Activated CD4-positive, alpha-beta T cell treated with anti-CD3 and anti-CD28 coated beads for 24 hours (primary cell): ENCODE data around the gene RXRA.

Experiments used
- DNase-seq, 2 donors: peaks; one replicate each; pipeline ENCODE4 v3.0.0-alpha.2; 2020; ENCODE audit warnings: low read depth in 2 of 2

Gene RXRA

DNA sequence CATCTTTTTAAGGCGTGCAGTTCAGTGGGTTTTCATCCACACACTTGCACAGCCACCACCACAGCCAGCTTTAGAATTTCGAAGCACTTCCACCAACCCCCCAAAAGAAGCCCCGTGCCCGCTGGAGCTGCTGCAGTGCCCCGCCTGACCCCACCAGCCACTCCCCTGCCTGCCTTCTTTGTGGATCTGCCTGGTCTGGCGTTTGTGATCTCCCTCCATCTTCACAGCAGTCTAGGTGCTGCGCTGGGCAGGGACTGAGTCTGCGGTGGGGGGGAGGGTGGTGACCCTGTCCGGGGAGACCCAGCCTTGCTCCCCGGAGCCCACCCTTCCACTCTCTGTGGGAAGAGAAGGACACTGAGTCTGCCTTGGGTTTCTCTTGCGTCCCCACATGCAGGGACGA is 40.8 kb downstream of the RXRA start:
- no peak for DNase-seq

DNA sequence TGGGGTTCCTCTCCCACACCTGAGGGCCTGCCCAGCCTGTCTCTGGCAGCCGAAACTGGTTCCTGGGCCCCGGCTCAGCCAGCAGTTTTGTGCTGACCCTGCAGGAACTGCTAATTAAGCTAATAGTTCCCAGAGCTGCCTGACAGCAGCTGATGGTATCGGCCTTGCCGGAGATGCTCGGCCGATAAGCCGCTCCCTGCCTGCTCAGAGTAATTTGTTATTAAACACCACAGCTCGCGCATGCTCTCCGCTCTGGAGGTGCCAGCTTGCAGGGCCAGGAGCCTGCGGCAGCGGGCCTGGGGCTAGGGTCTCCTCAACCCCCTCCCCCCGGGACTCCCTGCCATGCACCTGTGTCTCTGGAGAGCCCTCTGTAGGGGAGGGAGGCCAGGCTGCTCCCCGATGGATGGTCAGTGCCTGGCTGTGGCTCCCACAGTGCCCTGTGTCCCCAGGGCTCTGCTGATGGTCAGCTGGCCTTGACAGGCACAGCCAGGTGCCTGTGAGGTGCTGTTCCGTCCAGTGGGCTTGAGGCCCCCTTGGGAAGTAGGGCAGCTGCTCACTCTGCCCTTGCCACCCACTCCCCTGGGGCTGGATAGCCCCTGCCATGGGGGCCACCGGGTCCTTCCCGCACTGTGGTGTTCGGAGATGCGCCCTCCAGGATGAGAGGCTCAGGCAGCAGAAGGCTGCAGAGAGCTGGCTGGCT is 41.7 kb downstream of the RXRA start:
- DNase-seq, result no peak

DNA sequence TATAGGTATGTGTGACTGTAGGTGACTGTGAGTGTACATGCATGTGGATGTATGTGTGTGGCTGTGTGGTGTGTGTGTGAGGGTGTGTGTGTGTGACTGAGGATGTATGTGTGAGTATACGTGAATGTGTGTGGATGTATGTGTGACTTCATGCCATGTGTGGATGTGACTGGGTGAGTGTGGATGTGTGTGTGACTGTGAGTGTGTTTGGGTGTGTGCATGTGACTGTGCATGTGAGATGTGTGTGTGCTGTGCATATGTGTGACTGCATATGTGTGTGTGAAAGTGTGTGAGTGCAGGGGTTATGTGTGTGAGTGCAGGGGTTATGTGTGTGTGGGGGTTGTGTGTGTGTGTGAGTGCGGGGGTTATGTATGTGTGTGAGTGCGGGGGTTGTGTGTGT is 42.3 kb downstream of the RXRA start:
- DNase-seq, result no peak

DNA sequence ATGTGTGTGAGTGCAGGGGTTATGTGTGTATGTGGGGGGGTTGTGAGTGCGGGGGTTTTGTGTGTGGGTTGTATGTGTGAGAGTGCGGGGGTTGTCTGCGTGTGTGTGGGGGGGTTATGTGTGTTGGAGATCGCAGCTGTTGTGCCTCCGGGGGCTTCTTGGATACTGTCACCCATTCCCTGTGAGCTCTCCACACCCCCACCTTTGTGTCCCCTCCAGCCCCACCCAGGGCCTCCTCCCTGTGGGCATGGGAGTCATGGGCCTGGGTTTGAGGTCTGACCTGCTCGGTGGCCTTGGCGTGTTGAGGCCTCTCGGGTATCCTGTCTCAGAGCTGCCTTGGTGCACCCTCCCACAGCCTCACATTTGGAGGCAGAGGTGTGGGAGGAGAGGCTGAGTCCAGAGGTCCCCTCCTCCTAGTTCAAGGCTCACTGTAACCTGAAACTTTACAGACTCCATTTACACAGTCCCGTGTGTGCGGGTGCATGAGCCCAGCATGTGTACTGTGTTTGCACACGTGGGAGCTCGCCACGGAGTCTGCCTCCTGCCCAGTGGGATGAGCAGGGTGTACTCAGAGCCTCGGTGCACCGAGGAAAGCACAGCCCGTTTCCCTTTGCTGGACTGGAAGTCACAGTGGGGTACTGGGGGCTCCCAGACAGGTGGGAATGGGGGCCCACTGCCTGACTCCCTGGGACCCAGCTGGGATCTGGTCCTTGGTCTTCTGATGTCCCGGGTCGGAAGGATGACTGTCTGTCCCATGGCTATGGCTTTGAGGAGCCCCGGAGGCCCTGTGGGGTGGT is 43.4 kb downstream of the RXRA start:
- no peak for DNase-seq

DNA sequence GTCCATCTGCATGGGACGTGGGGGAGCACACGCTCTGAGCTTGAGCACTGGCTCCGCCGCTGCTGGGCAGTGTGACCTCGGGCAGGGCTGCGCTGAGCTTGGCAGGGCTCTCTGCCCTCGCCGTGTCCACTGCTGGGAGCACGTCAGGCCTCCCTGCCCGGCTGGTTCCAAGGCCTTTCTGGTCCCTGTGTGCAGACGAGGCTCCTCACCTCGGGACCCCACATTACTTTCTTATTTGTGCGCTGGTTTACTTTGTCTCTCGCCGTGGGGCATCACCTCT is 43.9 kb downstream of the RXRA start:
- no peak for DNase-seq

DNA sequence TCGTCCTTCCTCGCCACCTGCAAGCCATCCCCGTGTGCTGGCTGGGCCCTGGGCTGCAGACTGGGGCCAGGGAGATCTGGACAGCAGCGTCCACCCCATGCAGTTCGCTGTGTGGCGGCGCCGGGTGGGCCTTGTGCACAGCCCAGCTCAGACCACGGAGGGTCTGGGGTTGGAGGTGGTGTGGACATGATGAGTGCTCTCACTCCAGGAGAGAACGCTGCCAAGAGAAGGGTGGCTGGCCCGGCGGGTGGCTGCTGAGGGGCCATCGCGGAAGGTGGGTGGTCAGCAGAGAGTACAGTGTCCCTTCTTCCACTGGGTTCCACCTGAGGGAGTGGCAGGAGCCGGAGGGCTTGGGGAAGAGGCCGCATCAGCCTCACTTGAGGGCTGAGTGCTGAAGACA is 44.4 kb downstream of the RXRA start:
- DNase-seq, result no peak

DNA sequence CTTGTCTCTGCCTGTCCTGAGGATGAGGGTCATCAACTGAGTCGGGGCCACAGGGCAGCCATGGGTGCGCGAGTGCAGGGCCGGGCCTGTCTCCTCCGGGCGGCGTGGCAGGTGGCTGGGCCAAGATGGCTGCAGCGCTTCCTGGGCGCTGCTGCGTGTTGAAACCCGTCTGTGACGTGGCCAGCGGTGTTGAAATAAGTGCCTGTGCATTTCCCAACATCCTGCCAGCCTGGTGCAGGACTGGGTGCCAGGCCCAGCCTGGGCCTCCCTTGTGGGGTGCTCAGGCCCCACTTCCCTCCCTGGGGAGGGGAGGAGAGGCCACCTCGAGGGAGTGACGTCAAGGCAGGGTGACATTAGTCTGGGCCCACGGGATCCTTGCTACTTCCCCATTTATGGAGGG is 45.5 kb downstream of the RXRA start:
- no peak for DNase-seq

DNA sequence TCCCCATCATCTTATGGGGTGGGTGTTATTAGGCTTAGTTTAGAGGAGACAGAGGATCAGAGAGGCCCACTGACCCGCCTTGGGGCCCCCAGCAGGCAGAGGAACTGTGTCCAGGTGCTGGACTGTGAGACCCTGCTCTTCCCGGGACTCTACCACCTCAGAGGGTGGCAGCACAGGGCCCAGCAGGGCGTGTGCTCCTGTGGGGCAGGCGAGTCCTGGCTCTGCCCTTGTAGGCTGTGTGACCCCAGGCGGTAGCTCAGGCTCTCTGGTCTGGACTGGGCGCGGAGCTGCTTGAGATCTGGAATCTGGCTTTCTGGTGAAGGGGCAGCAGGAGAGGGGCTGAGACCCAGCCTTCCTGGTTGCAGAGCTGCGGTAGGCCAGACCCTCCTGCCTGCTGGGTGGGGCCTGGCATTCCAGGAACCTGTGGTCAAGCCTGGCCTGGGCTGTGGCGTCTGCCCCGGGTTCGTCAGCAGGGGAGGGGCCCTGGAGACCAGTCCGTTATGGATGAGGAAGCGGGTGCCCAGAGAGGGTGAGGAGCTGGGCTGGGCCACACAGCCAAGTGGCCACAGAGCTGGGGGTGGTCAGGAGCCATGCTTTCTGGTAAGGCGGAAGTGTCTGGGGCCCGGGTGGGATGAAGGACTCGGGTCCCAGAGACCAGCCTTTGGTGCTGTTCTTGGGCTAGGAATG is 46.5 kb downstream of the RXRA start:
- no peak for DNase-seq

DNA sequence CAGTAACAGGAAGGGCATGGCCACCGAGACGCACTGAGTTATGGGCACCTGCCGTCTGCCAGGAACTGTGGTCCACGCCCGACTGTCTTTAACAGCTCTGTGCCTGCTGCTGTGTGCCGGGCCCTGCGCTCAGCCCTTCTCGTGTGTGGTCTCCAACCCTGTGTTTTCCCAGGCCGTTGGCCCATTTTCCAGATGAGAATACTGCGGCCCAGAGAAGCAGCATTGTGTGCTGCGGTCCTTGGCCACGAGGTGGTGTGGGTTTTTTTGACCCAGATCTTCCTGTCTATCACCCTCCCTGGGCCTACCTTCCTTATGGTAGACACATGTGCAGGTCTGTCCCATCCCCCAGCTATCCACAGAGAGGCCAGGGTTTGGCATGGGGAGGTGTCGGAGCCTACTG is 47.0 kb downstream of the RXRA start:
- DNase-seq, result no peak

DNA sequence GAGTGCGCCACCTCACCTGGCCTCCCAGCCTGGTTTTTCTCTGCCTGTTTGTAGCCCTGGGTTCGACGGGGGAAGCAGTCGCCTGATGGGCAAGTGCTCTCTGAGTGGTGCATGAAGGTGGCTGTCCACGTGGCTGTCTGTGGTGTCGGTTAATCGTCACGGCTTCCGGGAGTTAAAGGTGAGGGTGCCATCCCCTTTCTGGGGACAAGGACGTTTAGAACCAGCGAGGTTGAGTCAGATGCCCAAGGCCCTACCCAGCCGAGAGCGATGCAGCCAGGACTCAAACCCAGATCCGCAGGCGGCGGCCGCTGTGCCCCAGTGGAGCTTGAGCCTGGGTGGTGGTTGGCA is 47.7 kb downstream of the RXRA start:
- DNase-seq, result no peak

DNA sequence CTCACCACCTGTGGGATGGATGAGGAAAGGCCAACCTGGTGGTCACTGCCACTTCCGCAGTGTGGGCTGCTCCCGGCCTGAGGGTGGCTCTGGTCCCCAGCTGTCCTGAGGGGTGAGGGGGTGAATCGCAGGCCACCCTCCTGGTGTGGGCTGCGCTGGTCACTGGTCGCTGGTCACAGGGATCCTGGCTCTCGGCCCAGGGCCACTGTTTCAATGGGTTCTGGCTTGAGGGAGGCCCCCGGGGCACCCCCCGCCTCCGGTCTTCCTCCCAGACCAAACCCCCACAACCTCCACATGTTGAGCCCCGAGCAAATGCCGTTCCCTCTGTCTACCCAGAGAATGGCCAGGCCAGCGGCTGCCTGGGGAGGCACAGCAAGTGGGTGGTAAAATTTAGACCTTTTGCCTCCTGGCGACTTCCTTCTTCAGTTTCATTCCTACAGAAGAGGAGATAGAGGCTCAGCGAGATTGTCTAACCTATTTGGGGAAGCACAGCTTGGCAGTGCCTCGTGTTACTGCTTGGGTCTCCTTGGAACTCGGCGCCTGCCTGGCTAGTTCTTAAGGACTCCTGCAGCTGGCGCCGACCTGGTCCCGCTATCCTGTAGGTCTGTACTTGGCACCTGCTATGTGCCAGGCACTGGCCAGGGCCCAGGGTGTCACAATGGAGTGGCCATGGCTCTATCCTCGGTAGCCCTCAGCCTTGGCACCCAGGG is 48.2 kb downstream of the RXRA start:
- no peak for DNase-seq

DNA sequence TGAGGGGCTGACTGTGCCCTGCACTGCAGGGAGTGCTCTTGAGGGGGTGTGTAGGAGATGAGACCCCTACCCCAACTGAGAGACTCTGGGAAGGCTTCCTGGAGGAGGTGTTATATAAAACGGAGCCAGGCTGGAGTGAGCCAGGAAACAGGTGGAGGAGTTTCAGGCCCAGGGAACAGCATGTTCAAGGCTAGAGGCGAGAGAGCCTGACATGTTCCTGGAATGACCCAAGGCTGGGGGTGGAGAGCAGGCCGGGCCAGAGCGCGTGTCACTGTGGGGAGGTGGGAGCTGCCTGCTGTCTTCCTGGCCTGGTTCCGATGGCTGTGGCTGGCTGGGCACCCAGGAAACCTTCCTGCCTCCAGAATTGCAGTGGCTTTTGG is 48.7 kb downstream of the RXRA start:
- DNase-seq, result no peak

DNA sequence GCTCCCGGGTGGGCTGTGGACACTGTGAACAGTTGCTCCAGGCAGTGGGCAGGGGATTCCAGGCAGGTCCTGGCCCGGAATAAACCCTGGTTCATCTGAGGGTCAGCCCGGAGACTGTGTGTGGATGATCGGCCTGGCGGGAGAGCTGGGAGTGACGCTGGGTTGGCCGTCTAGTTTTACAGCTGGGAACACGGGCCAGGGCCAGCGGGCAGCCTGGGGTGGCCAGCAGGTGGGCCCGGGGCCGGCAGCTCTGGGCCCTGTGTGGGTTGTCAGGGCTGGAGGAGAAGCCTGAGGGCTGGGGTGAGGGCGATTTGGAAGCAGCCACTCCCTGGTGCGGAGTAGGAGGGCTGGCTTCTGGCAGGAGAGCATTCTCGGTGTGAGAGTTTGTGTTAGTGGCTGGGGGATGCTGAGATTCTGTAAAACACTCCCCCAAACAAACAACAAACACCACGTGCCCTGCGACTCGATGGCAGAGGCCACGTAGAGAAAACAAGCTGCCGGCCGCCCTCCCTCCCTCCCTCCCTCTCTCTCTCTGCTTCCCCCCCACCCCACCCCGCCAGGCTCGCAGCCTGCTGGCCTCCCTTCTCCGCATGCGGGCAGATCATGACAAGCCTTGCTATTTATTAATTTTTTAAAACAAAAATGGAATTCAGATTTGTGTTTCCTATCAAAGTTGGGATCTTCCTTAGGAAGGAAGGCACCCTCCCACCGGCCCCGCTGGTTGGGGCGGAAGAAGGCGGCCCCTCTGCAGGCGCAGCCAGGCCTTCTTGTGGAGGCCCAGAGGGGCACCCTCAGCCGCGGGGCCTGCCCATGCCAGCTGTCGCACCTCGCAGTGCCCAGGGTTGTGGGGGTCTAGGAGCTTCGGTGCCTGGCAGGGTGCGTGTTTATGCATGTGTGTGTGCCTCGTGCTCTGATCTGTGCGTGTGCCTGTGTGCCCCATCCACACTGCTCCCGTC is 49.5 kb downstream of the RXRA start:
- DNase-seq, result no peak

DNA sequence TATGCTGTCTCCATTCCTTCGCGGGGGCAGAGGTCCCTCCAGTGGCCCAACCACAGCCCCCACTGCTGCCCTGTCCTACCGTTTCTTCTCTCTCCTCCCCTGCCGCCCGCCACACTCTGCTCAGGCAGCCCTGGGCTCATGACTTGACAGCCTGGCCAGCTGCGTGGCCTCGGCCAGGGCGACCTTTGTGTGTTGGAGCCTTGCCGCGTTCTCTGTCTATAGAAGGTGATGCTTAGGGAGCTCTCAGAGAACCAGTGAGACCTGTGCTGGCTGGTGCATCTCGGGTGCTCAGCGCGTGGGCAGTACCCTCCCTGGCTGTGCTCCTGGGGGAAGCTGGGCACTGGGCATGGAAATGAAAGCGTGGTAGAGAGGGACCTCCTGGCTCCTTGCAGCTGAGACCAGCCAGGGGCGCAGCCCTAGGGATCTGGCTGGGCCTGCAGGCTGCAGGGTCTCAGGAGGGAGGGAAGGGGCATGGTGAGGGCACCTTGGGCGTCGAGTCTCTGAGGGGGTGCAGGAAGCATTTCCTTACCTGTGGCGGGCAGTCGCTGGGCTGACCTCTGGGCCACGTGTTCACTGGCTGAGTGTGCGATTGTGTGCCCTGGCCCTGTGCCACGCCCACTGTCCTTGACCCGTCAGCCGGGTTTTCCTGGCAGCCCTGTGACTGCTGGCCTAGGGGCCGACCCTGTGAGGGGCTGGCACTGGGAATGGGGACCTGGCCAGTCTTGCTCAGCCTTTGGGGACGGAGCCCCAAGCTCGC is 50.3 kb downstream of the RXRA start:
- no peak for DNase-seq

DNA sequence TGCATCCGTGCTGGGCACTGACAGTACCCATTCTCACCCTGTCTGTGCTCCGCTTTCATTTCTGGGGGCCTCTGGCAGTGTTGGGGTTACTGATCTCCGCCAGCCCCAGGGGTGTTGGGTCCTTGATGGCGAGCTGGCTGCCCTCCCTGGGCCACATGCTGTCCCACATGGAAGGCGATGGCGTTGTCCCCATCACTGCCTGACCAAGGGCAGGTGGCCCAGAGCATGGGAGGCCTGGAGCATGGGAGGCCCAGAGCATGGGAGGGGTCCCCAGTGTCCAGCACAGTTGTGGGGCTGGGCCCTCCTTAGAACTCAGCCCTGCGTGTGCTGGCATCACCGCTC is 50.9 kb downstream of the RXRA start:
- DNase-seq, result no peak

DNA sequence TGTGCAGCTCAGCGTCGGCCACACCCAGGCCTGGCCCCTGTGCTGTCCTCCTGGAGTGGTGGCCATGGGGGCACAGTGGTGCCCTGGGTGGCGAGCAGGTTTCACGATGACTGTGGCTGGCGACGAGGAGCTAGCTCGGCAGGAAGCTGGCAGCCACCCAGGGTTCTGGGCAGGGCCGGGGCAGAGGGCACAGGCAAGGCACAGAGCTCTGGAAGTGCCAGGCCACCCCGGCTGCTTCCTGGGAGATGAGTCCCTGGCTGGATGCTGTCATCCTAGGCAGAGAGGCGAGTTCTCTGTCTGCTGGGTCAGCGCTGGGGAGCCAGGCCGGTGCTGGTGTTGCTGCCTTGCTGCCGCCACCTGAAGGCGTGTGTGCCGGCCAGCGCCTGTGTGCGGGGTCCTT is 51.7 kb downstream of the RXRA start:
- DNase-seq, result no peak

DNA sequence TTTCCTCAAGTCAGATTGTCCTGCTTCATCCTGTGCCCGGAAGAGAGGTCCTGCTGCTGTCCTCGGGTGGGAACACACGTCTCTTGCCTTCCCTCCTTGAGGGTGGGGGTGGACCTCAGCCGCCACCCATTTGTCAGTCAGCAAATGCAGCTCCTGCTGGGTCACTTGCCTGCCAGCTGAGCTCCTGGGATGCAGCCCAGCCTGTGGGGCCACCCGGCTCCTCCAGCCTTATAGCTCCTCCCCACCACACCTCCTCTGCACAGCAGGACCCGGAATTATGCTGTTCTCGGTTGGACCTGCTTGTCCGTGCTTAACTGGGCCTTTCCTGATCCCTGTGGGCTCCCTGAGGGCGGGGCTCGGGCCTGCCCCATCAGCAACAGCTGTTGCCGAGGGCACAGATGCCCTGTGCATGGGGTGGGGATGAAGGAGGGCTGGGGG is 52.7 kb downstream of the RXRA start:
- DNase-seq, result no peak

DNA sequence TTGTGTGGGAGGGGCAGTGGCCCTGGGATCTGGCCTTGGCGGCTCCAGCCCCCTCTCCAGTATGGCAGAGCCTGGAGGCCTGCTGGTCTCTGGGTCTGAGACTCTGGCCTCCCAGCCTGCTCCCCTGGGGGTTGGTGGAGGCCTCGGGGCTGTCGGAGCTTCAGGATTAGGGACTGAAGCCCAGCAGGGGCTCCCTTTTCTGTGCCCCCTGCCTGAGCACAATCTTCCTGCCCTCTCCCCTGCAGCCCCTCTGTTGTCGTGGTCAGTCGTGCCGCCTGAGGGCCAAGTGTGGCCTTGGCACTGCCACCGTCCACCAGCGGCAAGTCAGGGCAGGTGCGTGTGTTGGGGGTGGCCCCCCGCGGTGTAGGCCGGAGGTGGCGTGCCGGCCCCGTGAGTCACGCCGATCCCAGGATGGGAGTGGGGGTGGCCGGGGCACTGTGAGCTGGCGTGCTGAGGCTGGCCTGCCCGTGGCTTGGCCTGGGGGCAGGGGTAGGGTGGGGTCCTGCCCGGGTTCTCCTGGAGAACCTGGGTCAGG is 53.6 kb downstream of the RXRA start:
- DNase-seq, result no peak

DNA sequence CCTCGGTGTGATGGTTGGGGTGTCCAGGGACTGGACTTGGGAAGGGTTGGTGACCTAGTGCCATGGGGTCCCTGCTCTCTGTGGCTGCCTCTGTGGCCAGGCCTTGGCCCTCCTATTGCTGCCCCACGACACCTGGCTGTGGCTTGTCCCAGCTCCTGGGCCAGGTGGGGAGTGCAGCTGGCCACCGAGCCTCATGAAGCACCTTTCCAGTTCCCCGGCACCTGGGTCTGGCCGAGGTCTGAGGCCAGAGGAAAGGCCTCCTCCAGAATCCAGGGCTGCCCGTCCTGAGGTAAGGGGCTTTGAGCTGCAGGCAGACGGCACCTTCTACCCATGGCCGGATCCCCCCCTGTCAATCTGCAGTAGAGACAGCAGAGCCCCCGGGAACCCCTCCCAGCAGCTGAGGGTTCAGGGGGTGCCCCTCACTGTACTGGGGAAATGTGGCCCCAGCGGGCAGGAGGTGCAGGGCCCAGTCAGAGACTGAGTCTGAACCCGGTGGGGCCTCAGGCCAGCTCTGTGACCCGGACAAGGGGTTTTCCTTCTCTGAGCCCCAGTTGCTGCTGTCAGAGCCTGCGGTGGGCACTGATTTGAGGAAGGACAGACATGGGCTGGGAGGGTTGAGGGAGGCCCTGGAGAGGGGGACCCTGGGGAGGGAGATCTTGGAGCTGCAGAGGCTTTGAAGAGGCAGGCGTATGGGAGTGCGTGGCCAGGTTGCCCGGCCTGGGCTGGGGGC is 54.5 kb downstream of the RXRA start:
- no peak for DNase-seq

DNA sequence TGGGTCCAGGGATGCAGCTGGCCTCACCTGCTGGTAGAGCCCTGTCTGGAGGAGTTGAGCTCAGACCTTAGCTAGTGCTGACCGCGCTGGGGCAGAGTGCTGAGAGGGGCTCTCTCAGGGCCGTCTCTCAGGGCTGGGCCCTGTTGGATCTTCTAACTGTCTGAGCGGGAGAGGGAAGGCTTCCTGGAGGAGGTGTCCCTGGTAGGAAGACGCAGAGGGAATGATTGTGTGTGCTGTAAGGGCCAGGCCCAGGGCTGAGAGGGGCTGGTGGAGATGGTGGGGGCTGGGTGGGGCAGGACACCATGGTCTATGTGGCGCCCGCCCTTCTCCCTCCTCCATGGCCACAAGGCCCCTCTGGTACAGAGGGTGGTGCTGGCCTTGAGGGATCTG is 55.0 kb downstream of the RXRA start:
- DNase-seq, result no peak
